Neural cell (in vitro differentiated cells): Measurements from ENCODE around the gene TPSB2. TPM values are rescaled to one million over a fixed set of nuclear protein-coding genes. Genes with fewer than 3 reads are reported as not detected.

Source experiments
- H2AFZ ChIP-seq: fragments of 200-600, 300-800 bp; sonication (generic), shearing (Covaris generic); 2 replicates; pipeline ENCODE4 v1.6.0; 2014; ENCODE audit warnings: low read depth, mild to moderate bottlenecking, antibody characterized with exemption, low read length, moderate library complexity
- H3F3A ChIP-seq: fragments of 200-600 bp; shearing (Covaris generic); 2 replicates; pipeline ENCODE4 v1.6.1; 2016; ENCODE audit warnings: mild to moderate bottlenecking, moderate library complexity, mixed read lengths, antibody characterized with exemption, low read length; ENCODE audit not compliant: insufficient read depth, poor library complexity, severe bottlenecking
- H3K27ac ChIP-seq: fragments of 200-600, 300-800 bp; sonication (generic), shearing (Covaris generic); 2 replicates; pipeline ENCODE4 v1.5.1; 2014; ENCODE audit warnings: mild to moderate bottlenecking, low read length, moderate library complexity
- H3K27me3 ChIP-seq: fragments of 300-800, 200-600 bp; sonication (generic), shearing (Covaris generic); 2 replicates; pipeline ENCODE4 v1.6.0; 2014; ENCODE audit warnings: mild to moderate bottlenecking, low read depth, low read length, moderate library complexity; ENCODE audit not compliant: insufficient read depth
- H3K36me3 ChIP-seq: fragments of 300-800, 200-600 bp; sonication (generic), shearing (Covaris generic); 2 replicates; pipeline ENCODE4 v1.5.1; 2014; ENCODE audit warnings: mild to moderate bottlenecking, antibody characterized with exemption, low read length, moderate library complexity; ENCODE audit not compliant: insufficient read depth
- H3K4me2 ChIP-seq: fragments of 300-800, 200-600 bp; sonication (generic), shearing (Covaris generic); 2 replicates; pipeline ENCODE4 v1.6.0; 2014; ENCODE audit warnings: mild to moderate bottlenecking, low read length
- H3K4me3 ChIP-seq: fragments of 300-800, 200-600 bp; sonication (generic), shearing (Covaris generic); 2 replicates; pipeline ENCODE4 v1.5.1; 2014; ENCODE audit warnings: mild to moderate bottlenecking, low read length, moderate library complexity
- H3K79me2 ChIP-seq: fragments of 200-600 bp; shearing (Covaris generic); replicated peaks from 2 replicates; pipeline ENCODE4 v1.6.0; 2014; ENCODE audit warnings: mild to moderate bottlenecking, low read length, moderate library complexity; ENCODE audit not compliant: insufficient read depth
- H3K9ac ChIP-seq: fragments of 300-800, 200-600 bp; sonication (generic), shearing (Covaris generic); 2 replicates; pipeline ENCODE4 v1.6.1; 2016; ENCODE audit warnings: mild to moderate bottlenecking, low read length, mixed read lengths
- H3K9me2 ChIP-seq: fragments of 200-600 bp; shearing (Covaris generic); 2 replicates; pipeline ENCODE4 v1.6.1; 2016; ENCODE audit warnings: mild to moderate bottlenecking, low read length, mixed read lengths; ENCODE audit not compliant: insufficient read depth
- H3K9me3 ChIP-seq: fragments of 200-600, 300-800 bp; sonication (generic), shearing (Covaris generic); 2 replicates; pipeline ENCODE4 v1.6.1; 2016; ENCODE audit warnings: mild to moderate bottlenecking, mixed run types, low read length, moderate library complexity, mixed read lengths
- H4K20me1 ChIP-seq: fragments of 200-600 bp; shearing (Covaris generic); 2 replicates; pipeline ENCODE4 v1.6.1; 2016; ENCODE audit warnings: mild to moderate bottlenecking, mixed run types; ENCODE audit not compliant: insufficient read depth
- EP300 ChIP-seq: fragments of 450-650 bp; conservative IDR thresholded peaks from 2 replicates; pipeline ENCODE4 v1.6.1; 2014; ENCODE audit warnings: antibody characterized with exemption, mild to moderate bottlenecking, moderate library complexity; ENCODE audit not compliant: poor library complexity, severe bottlenecking
- EZH2 ChIP-seq: fragments of 200-600, 300-800 bp; shearing (Covaris generic), sonication (generic); IDR thresholded peaks from 2 replicates; pipeline ENCODE4 v1.6.1; 2014; ENCODE audit warnings: antibody characterized with exemption, low read length, borderline replicate concordance, mild to moderate bottlenecking; ENCODE audit not compliant: insufficient read depth, poor library complexity, severe bottlenecking
- MXI1 ChIP-seq: fragments of 450-650 bp; conservative IDR thresholded peaks from 2 replicates; pipeline ENCODE4 v1.6.1; 2014; ENCODE audit warnings: antibody characterized with exemption, mild to moderate bottlenecking; ENCODE audit not compliant: poor library complexity, severe bottlenecking
- POLR2AphosphoS5 ChIP-seq: IDR thresholded peaks from 2 replicates; pipeline ENCODE4 v1.6.1; 2012
- RAD21 ChIP-seq: fragments of 450-650 bp; conservative IDR thresholded peaks from 2 replicates; pipeline ENCODE4 v1.6.1; 2014; ENCODE audit warnings: antibody characterized with exemption, mild to moderate bottlenecking, moderate library complexity
- SMC3 ChIP-seq: fragments of 450-650 bp; conservative IDR thresholded peaks from 2 replicates; pipeline ENCODE4 v1.6.1; 2014; ENCODE audit warnings: antibody characterized with exemption, mild to moderate bottlenecking, moderate library complexity; ENCODE audit not compliant: poor library complexity
- TAF1 ChIP-seq: IDR thresholded peaks from 2 replicates; pipeline ENCODE4 v1.6.1; 2012; ENCODE audit warnings: low read depth
- polyA plus RNA-seq: library from polyadenylated mRNA; depleted of rRNA; stranded (reverse); fragments of >200 nt; gene quantifications from 2 replicates; pipeline ENCODE4 v1.2.3, GENCODE V29; 2014
- TF ChIP-seq, protein P1 (sequence below): fragments of 450-650 bp; IDR thresholded peaks from 2 replicates; pipeline ENCODE4 v1.5.1; 2014; ENCODE audit warnings: antibody characterized with exemption, mild to moderate bottlenecking, moderate library complexity; ENCODE audit not compliant: poor library complexity, severe bottlenecking
- TF ChIP-seq, protein P2 (sequence below): IDR thresholded peaks from 2 replicates; pipeline ENCODE4 v1.6.1; 2012; ENCODE audit warnings: borderline replicate concordance

The TPSB2 gene
- polyA plus RNA-seq, 1 donor from 2014 or later: not detected

DNA sequence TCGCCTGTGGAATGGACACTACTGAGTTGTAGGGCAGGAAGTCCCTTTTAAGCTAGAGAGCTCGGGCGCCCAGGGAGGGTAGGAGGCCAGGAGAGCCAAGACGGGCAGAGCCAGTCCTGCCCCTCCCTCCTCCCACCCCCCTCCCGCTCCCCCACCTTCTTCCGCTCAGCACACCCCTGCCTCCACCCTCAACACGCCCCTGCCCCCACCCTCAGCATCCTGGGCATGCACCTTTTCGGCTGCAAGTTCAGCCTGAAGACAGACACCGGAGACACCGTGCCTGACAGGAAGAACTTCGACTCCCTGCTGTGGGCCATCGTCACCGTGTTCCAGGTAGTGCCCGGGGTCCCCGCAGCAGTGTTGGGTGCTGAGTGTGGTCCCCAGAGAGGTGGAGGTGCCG lies 23.2 kb downstream of the TPSB2 start:
- H3K36me3 ChIP-seq: no peaks in the 10 kb centered on the region
- TF ChIP-seq TAF1: no peak
- TF ChIP-seq, protein P1, sequence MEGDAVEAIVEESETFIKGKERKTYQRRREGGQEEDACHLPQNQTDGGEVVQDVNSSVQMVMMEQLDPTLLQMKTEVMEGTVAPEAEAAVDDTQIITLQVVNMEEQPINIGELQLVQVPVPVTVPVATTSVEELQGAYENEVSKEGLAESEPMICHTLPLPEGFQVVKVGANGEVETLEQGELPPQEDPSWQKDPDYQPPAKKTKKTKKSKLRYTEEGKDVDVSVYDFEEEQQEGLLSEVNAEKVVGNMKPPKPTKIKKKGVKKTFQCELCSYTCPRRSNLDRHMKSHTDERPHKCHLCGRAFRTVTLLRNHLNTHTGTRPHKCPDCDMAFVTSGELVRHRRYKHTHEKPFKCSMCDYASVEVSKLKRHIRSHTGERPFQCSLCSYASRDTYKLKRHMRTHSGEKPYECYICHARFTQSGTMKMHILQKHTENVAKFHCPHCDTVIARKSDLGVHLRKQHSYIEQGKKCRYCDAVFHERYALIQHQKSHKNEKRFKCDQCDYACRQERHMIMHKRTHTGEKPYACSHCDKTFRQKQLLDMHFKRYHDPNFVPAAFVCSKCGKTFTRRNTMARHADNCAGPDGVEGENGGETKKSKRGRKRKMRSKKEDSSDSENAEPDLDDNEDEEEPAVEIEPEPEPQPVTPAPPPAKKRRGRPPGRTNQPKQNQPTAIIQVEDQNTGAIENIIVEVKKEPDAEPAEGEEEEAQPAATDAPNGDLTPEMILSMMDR: no peak
- no peak for TF ChIP-seq MXI1
- no peak for TF ChIP-seq RAD21
- H3F3A ChIP-seq: no peaks in the 10 kb centered on the region
- H2AFZ ChIP-seq: no peak overlapping the region
- no peak overlapping the region for H3K4me2 ChIP-seq
- no peaks in the 10 kb centered on the region for H3K9me2 ChIP-seq
- H3K27me3 ChIP-seq: no peaks in the 10 kb centered on the region
- H3K4me3 ChIP-seq: no peak overlapping the region
- H3K79me2 ChIP-seq: no peaks in the 10 kb centered on the region
- H3K27ac ChIP-seq: no peak overlapping the region
- H4K20me1 ChIP-seq: no peaks in the 10 kb centered on the region
- no peak overlapping the region for H3K9ac ChIP-seq
- no peaks in the 10 kb centered on the region for H3K9me3 ChIP-seq

DNA sequence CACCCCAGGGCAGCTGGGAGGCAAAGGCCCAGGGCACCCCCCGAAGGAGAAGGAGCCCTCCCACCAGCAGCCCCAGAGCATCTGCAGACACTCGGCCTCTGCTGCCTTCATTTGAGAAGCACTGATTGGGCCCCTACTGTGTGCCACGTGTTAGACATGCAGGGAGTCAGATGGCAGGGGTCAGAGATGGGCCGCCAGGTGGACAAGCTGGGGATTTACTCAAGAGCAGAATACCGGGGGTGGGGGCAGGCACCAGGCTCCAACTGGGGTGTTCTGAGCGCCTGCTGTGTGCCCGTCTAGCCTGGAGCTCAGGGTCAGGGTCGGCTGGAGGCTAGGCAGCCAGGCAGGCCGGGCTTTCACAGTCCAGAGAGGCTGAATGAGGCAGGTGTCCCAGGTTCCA lies 23.7 kb downstream of the TPSB2 start:
- Histone ChIP-seq H3K27ac (no peak overlapping the region), H3K79me2 (no peaks in the 10 kb centered on the region), H3K4me3 (no peak overlapping the region), H3F3A (no peaks in the 10 kb centered on the region), H3K9me2 (no peaks in the 10 kb centered on the region), H2AFZ (no peak overlapping the region), H3K36me3 (no peaks in the 10 kb centered on the region), H3K9me3 (no peaks in the 10 kb centered on the region), H4K20me1 (no peaks in the 10 kb centered on the region), H3K4me2 (no peak overlapping the region), H3K27me3 (no peaks in the 10 kb centered on the region), H3K9ac (no peak overlapping the region)
- TF ChIP-seq, protein P2, sequence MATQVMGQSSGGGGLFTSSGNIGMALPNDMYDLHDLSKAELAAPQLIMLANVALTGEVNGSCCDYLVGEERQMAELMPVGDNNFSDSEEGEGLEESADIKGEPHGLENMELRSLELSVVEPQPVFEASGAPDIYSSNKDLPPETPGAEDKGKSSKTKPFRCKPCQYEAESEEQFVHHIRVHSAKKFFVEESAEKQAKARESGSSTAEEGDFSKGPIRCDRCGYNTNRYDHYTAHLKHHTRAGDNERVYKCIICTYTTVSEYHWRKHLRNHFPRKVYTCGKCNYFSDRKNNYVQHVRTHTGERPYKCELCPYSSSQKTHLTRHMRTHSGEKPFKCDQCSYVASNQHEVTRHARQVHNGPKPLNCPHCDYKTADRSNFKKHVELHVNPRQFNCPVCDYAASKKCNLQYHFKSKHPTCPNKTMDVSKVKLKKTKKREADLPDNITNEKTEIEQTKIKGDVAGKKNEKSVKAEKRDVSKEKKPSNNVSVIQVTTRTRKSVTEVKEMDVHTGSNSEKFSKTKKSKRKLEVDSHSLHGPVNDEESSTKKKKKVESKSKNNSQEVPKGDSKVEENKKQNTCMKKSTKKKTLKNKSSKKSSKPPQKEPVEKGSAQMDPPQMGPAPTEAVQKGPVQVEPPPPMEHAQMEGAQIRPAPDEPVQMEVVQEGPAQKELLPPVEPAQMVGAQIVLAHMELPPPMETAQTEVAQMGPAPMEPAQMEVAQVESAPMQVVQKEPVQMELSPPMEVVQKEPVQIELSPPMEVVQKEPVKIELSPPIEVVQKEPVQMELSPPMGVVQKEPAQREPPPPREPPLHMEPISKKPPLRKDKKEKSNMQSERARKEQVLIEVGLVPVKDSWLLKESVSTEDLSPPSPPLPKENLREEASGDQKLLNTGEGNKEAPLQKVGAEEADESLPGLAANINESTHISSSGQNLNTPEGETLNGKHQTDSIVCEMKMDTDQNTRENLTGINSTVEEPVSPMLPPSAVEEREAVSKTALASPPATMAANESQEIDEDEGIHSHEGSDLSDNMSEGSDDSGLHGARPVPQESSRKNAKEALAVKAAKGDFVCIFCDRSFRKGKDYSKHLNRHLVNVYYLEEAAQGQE: no peak
- TF ChIP-seq TAF1 (no peak), MXI1 (no peak), EZH2 (no peak), POLR2AphosphoS5 (no peak), EP300 (no peak), RAD21 (no peak), SMC3 (no peak)
- TF ChIP-seq, protein P1: no peak
